ENCODE results near the gene FAM217A.
A peak's percentile ranks its signal among the peaks of the same experiment; 100 is the strongest.
"Not testable (repeated sequence)": the region's sequence is repeated elsewhere in the genome, so short reads cannot be mapped to it uniquely, and the experiment has no call there.

Gene FAM217A

DNA sequence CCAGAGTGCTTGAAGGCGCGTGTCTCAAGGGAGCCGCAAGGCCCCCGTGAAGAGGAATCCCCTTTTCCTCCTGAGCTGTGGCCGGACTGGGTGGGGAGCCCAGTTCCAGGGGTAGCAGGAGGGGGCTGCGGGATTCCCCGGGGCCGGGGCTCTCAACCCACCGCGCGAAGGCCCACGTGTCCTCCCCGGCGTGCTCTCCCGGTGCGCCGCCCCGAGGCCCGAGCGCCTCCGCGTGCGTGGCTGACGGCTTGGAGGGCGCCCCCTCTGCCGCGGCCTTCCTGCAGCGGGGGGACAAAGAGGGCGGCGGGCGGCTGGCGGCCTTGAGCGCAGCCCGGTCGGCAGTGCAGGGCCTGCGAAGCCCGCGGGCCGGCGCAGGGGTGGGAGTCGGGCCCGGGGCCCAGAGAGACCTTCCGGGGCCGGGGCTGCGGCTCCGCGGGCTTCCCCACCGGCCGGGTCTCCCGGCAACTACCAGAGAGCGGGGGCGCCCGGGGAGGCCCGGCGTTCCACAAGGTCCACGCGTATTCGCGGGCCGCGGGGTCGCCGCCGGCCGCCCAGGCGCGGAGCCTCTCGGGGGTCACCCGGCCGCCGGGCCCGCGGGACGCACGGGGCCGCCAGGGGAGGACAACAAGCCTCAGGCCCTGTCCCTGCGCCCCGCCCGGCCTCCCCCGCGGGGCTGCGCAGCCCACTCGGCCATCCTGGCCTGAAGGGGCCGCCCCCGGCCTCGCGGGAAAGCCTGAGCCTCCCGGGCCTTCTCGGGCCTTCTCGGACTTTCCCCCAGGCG, at the start of gene FAM217A:
FAM217A (minus strand) TSS at position 447 of the 781 bp plus-strand sequence. CDS start 1,723 bp downstream, outside the sequence.
- no peak for DNase-seq

DNA sequence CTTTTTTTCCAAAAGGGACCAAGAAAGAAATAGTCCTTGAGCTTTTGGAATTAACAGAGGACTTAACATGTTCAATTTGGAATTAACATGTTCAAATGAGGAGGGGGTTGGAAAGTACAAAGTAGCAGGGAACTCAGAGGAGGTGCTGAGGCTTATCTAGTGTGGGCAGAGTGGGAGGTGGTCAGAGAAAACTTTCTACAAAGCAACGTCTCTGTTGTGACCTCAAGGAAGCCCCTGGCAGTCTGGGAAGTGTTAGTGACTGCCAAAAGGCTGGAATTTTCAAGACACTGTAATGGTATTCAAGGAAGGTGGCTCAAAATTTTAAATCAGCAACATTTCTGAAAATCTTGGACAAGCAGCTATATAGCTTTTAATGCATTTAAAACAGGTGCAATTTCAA, 49.1 kb upstream of the FAM217A start:
- no peak for DNase-seq

GRCh38 chr6:4125933-4126864, 47.3 kb upstream of the FAM217A start:
- DNase-seq = no peak

DNA sequence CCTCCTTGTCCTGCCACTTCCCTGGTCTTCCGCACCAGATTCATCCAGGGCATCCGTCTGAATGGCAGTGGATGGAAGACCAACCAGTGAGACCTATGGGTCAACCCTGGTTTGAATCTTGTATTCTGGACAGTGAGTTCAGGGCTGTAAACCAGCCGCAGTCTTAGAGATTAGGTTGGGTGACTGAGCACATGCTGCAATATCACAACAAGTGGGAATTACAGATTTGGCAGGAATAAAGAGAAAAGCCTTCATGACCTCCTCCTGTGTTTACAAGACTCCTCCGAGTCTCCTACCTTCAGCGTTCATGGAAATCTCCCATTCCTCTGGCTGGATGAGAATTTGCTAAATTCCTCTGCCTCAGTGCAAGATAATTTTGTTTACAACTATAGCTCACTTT, 46.6 kb upstream of the FAM217A start:
- no peak for DNase-seq

- no peak for DNase-seq
Measured at GRCh38 chr6:4124351-4124750, 45.4 kb upstream of the FAM217A start.

DNA sequence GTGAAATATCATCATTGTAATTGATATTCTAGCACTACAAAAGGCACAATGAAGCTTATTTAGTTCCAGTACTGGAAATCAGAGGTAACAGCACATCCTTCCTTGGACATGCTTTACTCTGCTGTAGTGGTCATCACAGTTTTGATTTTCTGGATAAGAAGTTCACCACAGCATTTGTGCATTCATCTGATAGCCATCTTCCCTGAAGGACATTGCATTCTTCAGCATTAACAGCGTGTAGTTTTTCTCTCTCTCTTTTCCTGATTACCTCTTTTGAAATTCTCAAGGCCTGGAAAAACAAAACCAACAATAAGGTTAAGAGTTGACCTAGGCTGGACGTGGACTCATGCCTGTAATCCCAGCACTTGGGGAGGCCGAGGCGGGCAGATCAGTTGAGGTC, 36.8 kb upstream of the FAM217A start:
- no peak for DNase-seq

- no peak for DNase-seq
Measured at GRCh38 chr6:4114123-4114522, 35.2 kb upstream of the FAM217A start.

- DNase-seq = no peak
Measured at GRCh38 chr6:4113649-4114048, 34.7 kb upstream of the FAM217A start.

GRCh38 chr6:4112366-4112765, 33.4 kb upstream of the FAM217A start:
- no peak for DNase-seq

GRCh38 chr6:4109363-4109815, 30.5 kb upstream of the FAM217A start:
- not testable (repeated sequence) for DNase-seq

DNA sequence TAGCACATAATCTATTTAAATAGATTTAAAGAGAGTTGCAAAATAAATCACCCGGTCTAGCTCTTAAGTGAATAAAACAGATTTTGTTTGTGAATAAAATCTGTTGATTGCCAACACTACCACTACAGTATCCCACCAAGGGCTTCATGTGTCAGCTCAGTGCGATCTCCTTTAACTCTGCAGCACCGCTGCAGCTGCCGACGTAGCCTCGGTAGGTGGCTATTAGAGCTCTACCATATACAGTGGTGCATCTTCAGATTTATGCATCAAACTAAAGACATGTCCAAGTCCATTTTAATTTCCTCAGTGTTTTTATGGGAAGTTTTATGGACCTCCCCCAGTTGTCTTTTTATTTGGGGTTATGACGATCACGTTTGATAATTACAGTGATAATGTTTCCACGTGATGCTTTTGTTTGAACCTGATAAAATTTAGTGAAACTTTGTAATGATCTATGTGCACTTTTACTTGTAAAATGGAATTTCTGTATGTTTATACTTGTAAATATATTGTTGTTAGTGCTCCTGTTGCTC, 29.7 kb upstream of the FAM217A start:
- no peak for DNase-seq

DNA sequence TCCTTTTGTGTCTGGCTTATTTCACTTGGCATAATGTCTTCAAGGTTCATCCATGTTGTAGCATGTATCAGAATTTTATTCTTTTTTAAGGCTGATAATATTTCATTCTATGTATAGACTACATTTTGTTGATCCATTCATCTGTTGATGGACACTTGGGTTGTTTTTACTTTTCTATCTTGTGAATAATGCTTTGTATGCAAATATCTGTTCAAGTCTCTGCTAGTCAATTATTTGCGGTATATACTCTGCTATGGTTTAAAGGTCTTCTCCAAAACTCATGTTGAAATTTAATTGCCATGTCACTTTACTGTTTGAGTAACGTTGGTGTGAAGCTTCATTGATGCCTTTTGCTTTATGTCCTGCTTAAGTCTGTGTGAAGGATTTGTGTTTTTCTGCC, 28.9 kb upstream of the FAM217A start:
- DNase-seq = no peak

GRCh38 chr6:4105980-4106536, 27.1 kb upstream of the FAM217A start:
- no peak for DNase-seq

DNA sequence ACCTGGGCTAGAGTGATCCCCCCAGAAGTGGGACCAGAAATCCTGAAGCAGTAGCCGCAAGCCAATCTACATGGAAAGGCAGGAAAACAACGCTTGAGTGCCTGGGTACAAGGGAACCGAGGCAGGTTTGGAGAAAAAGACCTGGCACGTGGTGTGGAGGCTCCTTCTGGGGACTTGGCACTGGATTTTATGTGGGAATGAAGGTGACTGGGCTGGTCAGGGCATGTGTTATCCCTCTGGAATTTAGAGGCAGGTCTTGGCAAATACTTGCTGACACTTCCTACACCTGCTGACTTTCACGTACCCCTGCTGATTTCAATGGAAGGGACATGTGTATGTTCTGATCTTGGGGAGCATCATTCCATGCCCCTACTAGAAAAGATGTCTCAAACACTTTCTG, 25.0 kb upstream of the FAM217A start:
- no peak for DNase-seq

- DNase-seq = no peak
Measured at GRCh38 chr6:4102687-4103244, 23.8 kb upstream of the FAM217A start.

GRCh38 chr6:4101298-4101697, 22.4 kb upstream of the FAM217A start:
- DNase-seq = no peak

DNA sequence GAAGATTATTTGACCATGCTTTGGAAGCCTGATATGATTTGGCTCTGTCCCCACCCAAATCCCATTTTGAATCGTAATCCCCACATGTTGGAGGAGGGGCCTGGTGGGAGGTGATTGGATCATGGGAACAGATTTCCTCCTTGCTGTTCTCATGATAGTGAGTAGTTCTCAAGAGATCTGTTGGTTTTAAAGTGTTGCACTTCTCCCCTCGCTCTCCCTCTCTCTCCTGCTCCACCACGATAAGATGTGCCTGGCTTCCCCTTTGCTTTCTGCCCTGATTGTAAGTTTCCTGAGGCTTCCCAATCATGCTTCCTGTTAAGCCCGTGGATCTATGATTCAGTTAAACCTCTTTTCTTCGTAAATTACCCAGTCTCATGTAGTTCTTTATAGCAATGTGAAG, 21.7 kb upstream of the FAM217A start:
- DNase-seq = no peak

DNA sequence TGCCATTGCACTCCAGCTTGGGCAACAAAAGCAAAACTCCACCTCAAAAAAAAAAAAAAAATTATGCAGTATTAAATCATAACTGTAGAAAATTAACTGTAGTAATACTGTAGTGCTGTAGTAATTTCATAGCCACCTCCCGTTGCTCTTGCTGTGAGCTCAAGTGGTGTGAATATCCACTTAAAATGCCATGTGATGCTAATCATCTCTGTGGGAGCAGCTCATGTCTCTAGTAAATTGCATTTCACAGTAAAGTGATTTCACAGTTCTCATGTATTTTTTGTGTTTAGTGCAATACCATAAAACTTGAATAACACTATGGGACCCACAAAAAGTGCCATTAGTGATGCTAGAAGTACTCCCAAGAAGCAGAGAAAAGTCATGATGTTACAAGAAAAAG, 14.4 kb upstream of the FAM217A start:
- DNase-seq = peak; percentile 18 to 21

- DNase-seq = no peak
Measured at GRCh38 chr6:4091941-4092340, 13.0 kb upstream of the FAM217A start.

DNA sequence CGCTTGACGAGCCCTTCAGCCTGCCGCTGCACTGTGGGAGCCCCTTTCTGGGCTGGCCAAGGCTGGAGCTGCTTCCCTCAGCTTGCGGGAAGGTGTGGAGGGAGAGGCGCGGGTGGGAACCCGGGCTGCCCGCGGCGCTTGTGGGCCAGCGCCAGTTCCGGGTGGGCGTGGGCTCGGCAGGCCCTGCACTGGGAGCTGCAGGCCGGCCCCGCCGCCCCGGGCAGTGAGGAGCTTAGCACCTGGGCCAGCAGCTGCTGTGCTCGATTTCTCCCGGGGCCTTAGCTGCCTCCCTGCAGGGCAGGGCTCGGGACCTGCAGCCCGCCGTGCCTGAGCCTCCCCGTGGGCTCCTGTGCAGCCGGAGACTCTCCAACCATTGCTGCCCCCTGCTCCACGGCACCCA, 11.1 kb upstream of the FAM217A start:
- DNase-seq = not testable (repeated sequence)

- DNase-seq = no peak
Measured at GRCh38 chr6:4088704-4089103, 9.8 kb upstream of the FAM217A start.

DNA sequence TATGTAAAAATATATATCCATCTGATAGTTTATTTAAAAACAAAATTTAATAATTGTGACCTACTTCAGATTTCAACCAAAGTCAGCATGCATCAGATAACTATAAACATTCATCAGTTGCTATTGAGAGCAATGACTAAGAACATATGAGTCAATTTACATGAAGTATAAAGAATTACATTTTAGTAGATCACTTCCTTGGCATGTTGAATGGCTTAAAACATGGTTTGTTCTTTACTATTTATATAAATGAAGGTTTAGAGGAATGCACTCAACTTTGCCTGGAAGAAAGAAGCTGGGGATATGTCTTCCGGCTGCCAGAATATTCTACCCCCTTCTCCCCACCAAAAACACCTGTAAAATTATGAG, 6.4 kb upstream of the FAM217A start:
- no peak for DNase-seq
